Esophagus (tissue), 2 donors: ENCODE data around the gene PIGO. TPM values are rescaled to one million over a fixed set of nuclear protein-coding genes. Genes with fewer than 3 reads are reported as not detected.

Experiments
- H3K27ac ChIP-seq, 2 donors: one replicate each; pipeline ENCODE4 v1.5.1; 2013; ENCODE audit warnings: low read depth in 2 of 2, mild to moderate bottlenecking in 2 of 2, inconsistent platforms in 1 of 2, low read length in 1 of 2, moderate library complexity in 1 of 2
- H3K27me3 ChIP-seq, 2 donors: one replicate each; pipeline ENCODE4 v1.6.1; 2013; ENCODE audit warnings: low read length in 2 of 2, control low read depth in 1 of 2, mild to moderate bottlenecking in 1 of 2; ENCODE audit not compliant: insufficient read depth in 2 of 2, control insufficient read depth in 1 of 2
- H3K36me3 ChIP-seq, 2 donors: one replicate each; pipeline ENCODE4 v1.6.1; 2013; ENCODE audit warnings: low read length in 1 of 2; ENCODE audit not compliant: control insufficient read depth in 2 of 2, insufficient read depth in 2 of 2
- H3K4me1 ChIP-seq, 2 donors: one replicate each; pipeline ENCODE4 v1.6.1; 2013; ENCODE audit warnings: low read length in 1 of 2; ENCODE audit not compliant: control insufficient read depth in 2 of 2, insufficient read depth in 2 of 2
- H3K4me3 ChIP-seq, 2 donors: one replicate each; pipeline ENCODE4 v1.5.1; 2013; ENCODE audit warnings: low read length in 2 of 2, mild to moderate bottlenecking in 2 of 2, low read depth in 1 of 2, moderate library complexity in 1 of 2
- H3K9me3 ChIP-seq, 2 donors: one replicate each; pipeline ENCODE4 v1.6.1; 2013; ENCODE audit warnings: mild to moderate bottlenecking in 2 of 2, low read depth in 1 of 2, low read length in 1 of 2, moderate library complexity in 1 of 2; ENCODE audit not compliant: control insufficient read depth in 2 of 2, insufficient read depth in 1 of 2
- WGBS, 2 donors: extraction: QIAGEN DNeasy Blood & Tissue Kit; methylation state at CpG; one replicate each; pipeline ENCODE4 v1.1.7; 2013; 5-methylcytosine and 5-hydroxymethylcytosine counted together
- polyA plus RNA-seq, 2 donors: library from polyadenylated mRNA; stranded (reverse); fragments of 200-250 nt; gene quantifications; one replicate each; pipeline ENCODE4 v1.2.3, GENCODE V29; 2013
- donor health status: healthy with polysubstance abuse.
- donor health status: Bipolar disorder and iron deficiency.

The PIGO gene
- polyA plus RNA-seq, 2 donors: 12.3 to 12.5 TPM

- Histone ChIP-seq H3K4me1 (no peaks in the 10 kb centered on the region), H3K36me3 (peaks cover 0 to 7% of the 10 kb centered on the region in 2 donors), H3K27ac (no peak overlapping the region), H3K27me3 (no peaks in the 10 kb centered on the region), H3K9me3 (no peaks in the 10 kb centered on the region), H3K4me3 (no peak overlapping the region)
- 87 to 89% methylated on average over 3 of the region's 3 CpGs for WGBS, 2 donors
These were observed 52.3 kb downstream of the PIGO start for GRCh38 chr9:35044071-35044470.

GRCh38 chr9:35042891-35043545, 53.4 kb downstream of the PIGO start:
- 92 to 93% methylated on average over 6 of the region's 6 CpGs for WGBS, 2 donors
- H3K27ac ChIP-seq: no peak overlapping the region
- H3K36me3 ChIP-seq: peaks cover 0 to 7% of the 10 kb centered on the region in 2 donors
- no peak overlapping the region for H3K4me3 ChIP-seq
- no peaks in the 10 kb centered on the region for H3K9me3 ChIP-seq
- H3K27me3 ChIP-seq: no peaks in the 10 kb centered on the region
- no peaks in the 10 kb centered on the region for H3K4me1 ChIP-seq

- WGBS, 2 donors: 83 to 92% methylated on average over 3 of the region's 3 CpGs
These were observed 54.2 kb downstream of the PIGO start for GRCh38 chr9:35042081-35042604.

More at GRCh38 chr9:35042081-35042604, 54.2 kb downstream of the PIGO start:
- Histone ChIP-seq H3K9me3 (no peaks in the 10 kb centered on the region), H3K27ac (no peak overlapping the region), H3K4me1 (no peaks in the 10 kb centered on the region), H3K36me3 (peaks cover 0 to 7% of the 10 kb centered on the region in 2 donors), H3K27me3 (no peaks in the 10 kb centered on the region), H3K4me3 (no peak overlapping the region)

Other genes starting within 250 kb of the PIGO start
- gene PHF24, start 138.3 kb downstream of the PIGO start, polyA plus RNA-seq: under 1 TPM; 0.04 to 0.07 TPM
- gene DNAJB5, start 106.8 kb downstream of the PIGO start, polyA plus RNA-seq: 1 to 10 TPM; 4.2 to 8.9 TPM
- gene VCP, start 24.0 kb downstream of the PIGO start, polyA plus RNA-seq: 100 to 1,000 TPM in 1 of 2 donors, 10 to 100 TPM in 1; 60.4 to 150 TPM
- 10 to 100 TPM; 14.7 to 24.5 TPM for gene FANCG, start 16.6 kb downstream of the PIGO start, polyA plus RNA-seq
- gene STOML2, start 6.5 kb upstream of the PIGO start, polyA plus RNA-seq: 100 to 1,000 TPM in 1 of 2 donors, 10 to 100 TPM in 1; 32.9 to 107 TPM
- gene ATOSB, start 19.3 kb upstream of the PIGO start, polyA plus RNA-seq: 10 to 100 TPM; 19.6 to 20.9 TPM
- 10 to 100 TPM; 11.3 to 15.6 TPM for gene UNC13B, start 65.4 kb upstream of the PIGO start, polyA plus RNA-seq